ENCODE results near the gene TECTA.
"Not testable (repeated sequence)": the region's sequence is repeated elsewhere in the genome, so short reads cannot be mapped to it uniquely, and the experiment has no call there.

TECTA gene

GRCh38 chr11:121113611-121114010 is 12.6 kb downstream of the TECTA start:
- no peak overlapping the region for H3K27ac ChIP-seq
- TF ChIP-seq CTCF (IDR thresholded peaks at IDR 0.05) = no peak
- TF ChIP-seq ZFX (IDR thresholded peaks at IDR 0.05; ENCODE audit: borderline replicate concordance) = no peak

- H3K27ac ChIP-seq = not testable (repeated sequence)
Measured at GRCh38 chr11:121115024-121115423, 14.0 kb downstream of the TECTA start.

DNA sequence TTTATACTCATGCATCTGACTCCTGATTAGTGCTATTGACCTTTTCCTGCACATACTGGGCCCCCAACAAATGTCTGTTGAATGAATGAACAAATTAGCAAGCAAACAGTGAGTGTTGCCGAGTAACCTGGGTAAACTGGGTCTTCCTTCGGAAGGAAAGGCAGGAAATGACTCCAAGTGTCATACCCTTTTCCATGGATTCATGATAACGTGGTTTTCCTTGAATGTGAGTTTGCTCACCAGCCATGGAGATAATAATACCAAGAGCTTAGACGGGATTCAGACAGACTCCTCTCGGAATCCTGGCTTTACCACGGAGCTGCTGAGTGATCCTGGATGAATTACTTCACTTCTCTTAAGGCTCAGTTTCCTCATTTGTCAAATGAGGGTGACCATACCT is 16.7 kb downstream of the TECTA start:
- no peak overlapping the region for H3K27ac ChIP-seq
- TF ChIP-seq ZFX (IDR thresholded peaks at IDR 0.05; ENCODE audit: borderline replicate concordance) (no peak), CTCF (IDR thresholded peaks at IDR 0.05) (no peak)

- H3K27ac ChIP-seq = no peak overlapping the region
- TF ChIP-seq CTCF (IDR thresholded peaks at IDR 0.05) = peak; percentile 41; the same call in 1 of the 2 replicates
- no peak for TF ChIP-seq ZFX (IDR thresholded peaks at IDR 0.05; ENCODE audit: borderline replicate concordance)
Measured at GRCh38 chr11:121119440-121119839, 18.4 kb downstream of the TECTA start.

GRCh38 chr11:121122328-121122727 is 21.3 kb downstream of the TECTA start:
- H3K27ac ChIP-seq = no peak overlapping the region
- TF ChIP-seq CTCF (IDR thresholded peaks at IDR 0.05) = no peak
- no peak for TF ChIP-seq ZFX (IDR thresholded peaks at IDR 0.05; ENCODE audit: borderline replicate concordance)

DNA sequence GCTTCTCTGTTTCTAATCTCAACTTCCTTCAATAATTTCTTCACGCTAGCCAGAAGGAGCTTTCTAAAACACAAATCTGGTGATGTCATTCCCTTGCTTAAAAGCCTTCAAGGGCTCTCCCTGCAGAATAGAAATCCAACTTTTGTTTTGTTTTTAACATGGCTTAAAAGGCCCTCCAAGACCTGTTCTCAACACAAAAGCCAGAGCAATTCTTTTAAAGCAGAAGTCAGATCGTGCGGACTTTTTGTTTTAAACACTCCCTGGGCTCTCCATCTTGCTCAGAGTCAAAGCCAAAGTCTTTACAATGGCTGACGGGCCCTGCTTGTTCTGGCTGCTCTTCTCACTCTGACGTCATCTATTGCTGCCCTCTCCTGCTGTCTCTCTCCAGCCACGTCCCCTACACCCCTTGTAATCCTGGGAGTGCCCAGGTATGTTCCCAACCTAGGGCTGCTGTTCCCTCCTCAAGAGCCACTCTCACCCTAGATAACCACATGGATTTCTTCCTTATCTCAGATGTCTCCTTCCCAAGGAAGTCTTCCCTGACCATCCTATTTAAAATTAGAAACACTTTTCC is 22.5 kb downstream of the TECTA start:
- H3K27ac ChIP-seq = no peak overlapping the region
- TF ChIP-seq CTCF (IDR thresholded peaks at IDR 0.05) = no peak
- TF ChIP-seq ZFX (IDR thresholded peaks at IDR 0.05; ENCODE audit: borderline replicate concordance) = no peak

DNA sequence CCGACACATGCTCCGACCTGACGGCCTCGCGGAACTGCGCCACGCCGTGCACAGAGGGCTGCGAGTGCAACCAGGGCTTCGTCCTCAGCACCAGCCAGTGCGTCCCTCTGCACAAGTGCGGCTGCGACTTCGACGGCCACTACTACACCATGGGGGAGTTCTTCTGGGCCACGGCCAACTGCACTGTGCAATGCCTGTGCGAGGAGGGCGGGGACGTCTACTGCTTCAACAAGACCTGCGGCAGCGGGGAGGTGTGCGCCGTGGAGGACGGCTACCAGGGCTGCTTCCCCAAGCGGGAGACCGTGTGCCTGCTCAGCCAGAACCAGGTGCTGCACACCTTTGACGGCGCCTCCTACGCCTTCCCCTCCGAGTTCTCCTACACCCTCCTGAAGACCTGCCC is 26.8 kb downstream of the TECTA start:
- TF ChIP-seq ZFX (IDR thresholded peaks at IDR 0.05; ENCODE audit: borderline replicate concordance) (no peak), CTCF (IDR thresholded peaks at IDR 0.05) (no peak)
- no peak overlapping the region for H3K27ac ChIP-seq

Measured in 22Rv1 (cell line).